D721Med (cell line): ENCODE measurements around the gene COPS3.

Experiments used
- DNase-seq: peaks from one replicate; pipeline ENCODE4 v3.0.0; 2011; ENCODE audit warnings: low spot score; ENCODE audit not compliant: insufficient read length
- FAIRE-seq: peaks from 2 replicates; lab custom pipeline; 2011; peaks lifted over from hg19 to GRCh38; lab: Jason Lieb, UNC
- TF ChIP-seq, protein P1 (sequence below): IDR thresholded peaks from 2 replicates; pipeline ENCODE4 v1.5.1; 2012; ENCODE audit warnings: mild to moderate bottlenecking, control low read depth; ENCODE audit not compliant: insufficient read depth; ENCODE audit errors: missing control alignments

The COPS3 gene

GRCh38 chr17:17280613-17281549 lies at the start of gene COPS3:
COPS3 (minus strand) TSS chr17:17281246; CDS start chr17:17281186, 60 bp downstream.
- peak; percentile 32 for FAIRE-seq
- TF ChIP-seq, protein P1, sequence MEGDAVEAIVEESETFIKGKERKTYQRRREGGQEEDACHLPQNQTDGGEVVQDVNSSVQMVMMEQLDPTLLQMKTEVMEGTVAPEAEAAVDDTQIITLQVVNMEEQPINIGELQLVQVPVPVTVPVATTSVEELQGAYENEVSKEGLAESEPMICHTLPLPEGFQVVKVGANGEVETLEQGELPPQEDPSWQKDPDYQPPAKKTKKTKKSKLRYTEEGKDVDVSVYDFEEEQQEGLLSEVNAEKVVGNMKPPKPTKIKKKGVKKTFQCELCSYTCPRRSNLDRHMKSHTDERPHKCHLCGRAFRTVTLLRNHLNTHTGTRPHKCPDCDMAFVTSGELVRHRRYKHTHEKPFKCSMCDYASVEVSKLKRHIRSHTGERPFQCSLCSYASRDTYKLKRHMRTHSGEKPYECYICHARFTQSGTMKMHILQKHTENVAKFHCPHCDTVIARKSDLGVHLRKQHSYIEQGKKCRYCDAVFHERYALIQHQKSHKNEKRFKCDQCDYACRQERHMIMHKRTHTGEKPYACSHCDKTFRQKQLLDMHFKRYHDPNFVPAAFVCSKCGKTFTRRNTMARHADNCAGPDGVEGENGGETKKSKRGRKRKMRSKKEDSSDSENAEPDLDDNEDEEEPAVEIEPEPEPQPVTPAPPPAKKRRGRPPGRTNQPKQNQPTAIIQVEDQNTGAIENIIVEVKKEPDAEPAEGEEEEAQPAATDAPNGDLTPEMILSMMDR = no peak
- peak; percentile 95 for DNase-seq

DNA sequence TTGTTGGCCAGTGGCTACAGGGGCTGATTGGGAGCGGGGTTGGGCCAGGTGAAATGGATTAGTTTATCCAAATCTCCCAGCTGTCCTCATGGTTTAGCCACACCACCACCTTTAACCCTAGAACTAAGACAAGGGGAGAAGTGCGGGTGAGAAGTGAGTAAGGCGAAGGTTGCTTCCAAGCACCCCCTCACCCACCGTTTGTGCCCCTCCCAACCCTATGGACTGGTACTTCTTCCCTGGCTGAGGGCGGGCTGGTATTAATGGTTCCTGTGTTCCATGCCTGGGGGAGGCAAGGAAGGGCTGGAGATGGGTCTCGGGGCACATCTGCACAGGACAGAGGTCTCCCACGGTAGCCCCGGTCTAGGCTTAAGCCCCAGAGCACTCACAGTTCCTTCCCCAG lies 47.2 kb upstream of the COPS3 start:
- TF ChIP-seq, protein P1 = no peak
- FAIRE-seq (no peak), DNase-seq (no peak)

DNA sequence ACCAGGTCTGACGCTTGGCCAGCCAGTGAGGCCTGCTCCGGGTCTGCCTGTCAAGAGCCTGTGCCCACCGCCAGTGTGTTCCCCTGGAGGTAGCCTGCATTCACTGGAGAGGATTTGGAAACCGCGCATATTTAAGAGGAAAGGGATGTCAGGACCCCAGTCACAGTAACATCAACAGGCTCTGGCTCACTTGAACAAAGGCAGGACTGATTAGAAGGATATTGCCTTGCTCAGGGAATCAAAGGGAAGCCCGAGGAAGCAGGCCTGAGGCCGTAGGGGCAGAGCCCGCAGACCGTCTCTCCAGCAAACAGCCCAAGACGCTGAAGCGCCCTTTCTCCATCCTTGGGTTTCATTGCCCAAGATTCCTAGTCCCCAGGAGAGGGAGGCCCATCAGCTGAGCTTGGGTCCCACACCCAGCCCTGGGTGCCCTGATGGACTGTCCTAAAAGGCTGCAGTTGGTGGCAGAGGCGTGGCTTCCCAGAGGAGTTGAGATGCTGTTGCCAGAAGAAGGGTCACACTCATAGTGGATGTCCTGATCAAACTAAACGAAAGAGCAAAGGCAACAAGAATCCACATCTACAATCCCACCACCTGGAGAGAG lies 45.3 kb upstream of the COPS3 start:
- FAIRE-seq = no peak

DNA sequence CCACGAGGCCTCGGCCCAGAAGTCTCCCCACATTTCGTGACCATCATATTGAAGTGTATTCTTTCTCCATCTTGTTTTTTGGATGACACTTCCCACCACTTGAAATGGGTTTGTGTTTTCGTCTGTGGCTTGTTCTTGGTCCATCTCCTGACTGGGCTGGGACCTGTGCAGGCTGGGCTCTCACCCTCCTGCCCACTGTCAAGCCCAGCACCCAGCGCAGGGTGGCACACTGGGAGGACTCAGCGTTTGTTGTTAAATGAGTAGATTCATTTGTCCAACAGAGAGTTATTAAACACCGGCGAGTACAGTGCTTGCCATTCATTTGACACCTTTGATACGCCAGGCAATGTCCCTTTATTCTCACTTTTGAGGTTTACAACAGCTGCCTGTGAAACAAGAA lies 44.8 kb upstream of the COPS3 start:
- TF ChIP-seq, protein P1 = no peak
- FAIRE-seq (no peak), DNase-seq (peak; percentile 10)

More for the DNA sequence above, 45.3 kb upstream of the COPS3 start:
- no peak for DNase-seq
- TF ChIP-seq, protein P1 = no peak

- FAIRE-seq = no peak
- TF ChIP-seq, protein P1 = no peak
Measured at GRCh38 chr17:17325228-17325627, 44.2 kb upstream of the COPS3 start.

DNA sequence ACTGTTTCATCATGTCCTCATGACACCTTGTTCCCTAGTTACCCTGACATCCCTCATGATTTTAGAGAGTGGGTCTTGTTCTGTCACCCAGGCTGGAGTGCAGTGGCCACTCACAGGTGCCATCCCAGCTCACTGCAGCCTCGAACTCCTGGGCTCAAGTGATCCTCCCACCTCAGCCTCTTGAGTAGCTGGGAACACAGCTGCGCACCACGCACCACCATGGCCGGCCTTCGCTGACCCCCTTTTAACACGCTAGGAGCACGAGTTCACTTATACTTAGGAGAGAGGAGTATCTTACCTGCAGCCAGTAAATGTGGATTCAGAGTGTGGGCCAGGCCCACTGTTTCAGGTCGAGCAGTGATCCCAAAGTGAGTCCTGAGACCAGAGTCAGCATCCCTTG lies 43.6 kb upstream of the COPS3 start:
- peak; percentile 13 for DNase-seq
- FAIRE-seq = no peak
- TF ChIP-seq, protein P1 = no peak

More at GRCh38 chr17:17325228-17325627, 44.2 kb upstream of the COPS3 start:
- no peak for DNase-seq
